ENCODE measurements around the gene MAPK8. TPM values are rescaled to one million over a fixed set of nuclear protein-coding genes. Genes with fewer than 3 reads are reported as not detected.

MAPK8 gene
- polyA plus RNA-seq, 2 of the 4 experiments (the other 2 are of a cell fraction) = 29.6 to 71.4 TPM

DNA sequence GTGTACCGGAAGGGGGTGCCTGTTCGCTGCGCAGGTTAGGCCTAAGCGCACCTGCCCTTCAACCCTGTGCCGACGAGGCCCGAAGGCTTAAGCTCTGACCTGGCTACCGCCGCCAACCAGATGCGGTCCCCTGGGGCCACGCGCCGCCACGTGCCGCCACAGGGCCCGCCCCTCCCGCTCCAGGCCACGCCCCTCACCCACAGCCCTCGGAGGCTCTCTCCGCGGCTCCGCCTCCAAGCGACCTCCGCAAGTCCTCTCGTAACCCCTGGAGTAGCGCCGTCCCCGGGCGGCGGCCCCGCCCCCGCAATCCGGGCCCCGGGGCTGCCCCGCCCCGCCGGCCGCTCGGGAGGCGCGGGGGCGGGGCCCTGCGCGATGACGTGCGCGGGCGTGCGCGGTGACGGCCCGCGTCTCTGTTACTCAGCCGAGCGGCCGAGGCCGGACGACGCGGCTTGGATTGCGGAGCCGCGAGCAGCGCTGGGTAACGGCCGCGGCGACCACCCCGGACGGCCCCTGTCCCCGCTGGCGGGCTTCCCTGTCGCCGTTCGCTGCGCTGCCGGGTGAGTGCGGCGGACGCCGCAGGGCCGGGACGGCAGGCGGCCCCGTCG lies at the start of gene MAPK8 (continued):
- TF ChIP-seq HOXB5 (CRISPR knock-in tag; IDR thresholded peaks at IDR 0.05) = peak; percentile 81; the same call in 1 of the 2 replicates

- CTCF ChIA-PET = no interaction called here
- H3K4me1 ChIP-seq = no peaks in the 10 kb centered on the region
- DNase-seq (ENCODE audit: low read depth in 1 of 2, low spot score in 1 of 2) = no peak
- no peak for ATAC-seq
- peaks cover 10% of the 10 kb centered on the region; the same call in 1 of the 3 replicates for H3K9me3 ChIP-seq
- H3K27ac ChIP-seq = no peak overlapping the region
- 75% methylated on average over 3 of the region's 3 CpGs for WGBS (ENCODE audit: missing lambda C conversion rate)
- H3K4me2 ChIP-seq = no peak overlapping the region
- TF ChIP-seq CBX8 (IDR thresholded peaks at IDR 0.05) = no peak
- no peak for TF ChIP-seq JUN (IDR thresholded peaks at IDR 0.05)
- TF ChIP-seq ZSCAN20 (CRISPR knock-in tag; IDR thresholded peaks at IDR 0.05) = no peak
- TF ChIP-seq, protein P1, sequence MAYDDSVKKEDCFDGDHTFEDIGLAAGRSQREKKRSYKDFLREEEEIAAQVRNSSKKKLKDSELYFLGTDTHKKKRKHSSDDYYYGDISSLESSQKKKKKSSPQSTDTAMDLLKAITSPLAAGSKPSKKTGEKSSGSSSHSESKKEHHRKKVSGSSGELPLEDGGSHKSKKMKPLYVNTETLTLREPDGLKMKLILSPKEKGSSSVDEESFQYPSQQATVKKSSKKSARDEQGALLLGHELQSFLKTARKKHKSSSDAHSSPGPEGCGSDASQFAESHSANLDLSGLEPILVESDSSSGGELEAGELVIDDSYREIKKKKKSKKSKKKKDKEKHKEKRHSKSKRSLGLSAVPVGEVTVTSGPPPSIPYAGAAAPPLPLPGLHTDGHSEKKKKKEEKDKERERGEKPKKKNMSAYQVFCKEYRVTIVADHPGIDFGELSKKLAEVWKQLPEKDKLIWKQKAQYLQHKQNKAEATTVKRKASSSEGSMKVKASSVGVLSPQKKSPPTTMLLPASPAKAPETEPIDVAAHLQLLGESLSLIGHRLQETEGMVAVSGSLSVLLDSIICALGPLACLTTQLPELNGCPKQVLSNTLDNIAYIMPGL (CRISPR knock-in tag; IDR thresholded peaks at IDR 0.05; ENCODE audit: borderline replicate concordance) = no peak
- TF ChIP-seq HOXB5 (CRISPR knock-in tag; IDR thresholded peaks at IDR 0.05) = no peak
- TF ChIP-seq RARB (CRISPR knock-in tag; IDR thresholded peaks at IDR 0.05) = no peak
- TF ChIP-seq, protein P2, sequence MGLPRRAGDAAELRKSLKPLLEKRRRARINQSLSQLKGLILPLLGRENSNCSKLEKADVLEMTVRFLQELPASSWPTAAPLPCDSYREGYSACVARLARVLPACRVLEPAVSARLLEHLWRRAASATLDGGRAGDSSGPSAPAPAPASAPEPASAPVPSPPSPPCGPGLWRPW (IDR thresholded peaks at IDR 0.05) = no peak
- TF ChIP-seq FOXS1 (CRISPR knock-in tag; IDR thresholded peaks at IDR 0.05) = no peak
- H3K4me3 ChIP-seq = no peak overlapping the region
- FAIRE-seq = no peak
- POLR2A ChIA-PET = no interaction called here
These were observed 49.0 kb upstream of the MAPK8 start for GRCh38 chr10:48257407-48257961.

- FAIRE-seq (no peak), ATAC-seq (no peak), DNase-seq (ENCODE audit: low read depth in 1 of 2, low spot score in 1 of 2) (no peak)
- Histone ChIP-seq H3K4me1 (no peaks in the 10 kb centered on the region), H3K27ac (no peak overlapping the region), H3K9me3 (peaks cover 10% of the 10 kb centered on the region; the same call in 1 of the 3 replicates), H3K4me3 (no peak overlapping the region), H3K4me2 (no peak overlapping the region)
- ChIA-PET CTCF (no interaction called here), POLR2A (no interaction called here)
- TF ChIP-seq RFX5 (IDR thresholded peaks at IDR 0.05) (no peak), EHF (CRISPR knock-in tag; IDR thresholded peaks at IDR 0.05) (no peak), CBX8 (IDR thresholded peaks at IDR 0.05) (no peak)
- TF ChIP-seq, protein P3, sequence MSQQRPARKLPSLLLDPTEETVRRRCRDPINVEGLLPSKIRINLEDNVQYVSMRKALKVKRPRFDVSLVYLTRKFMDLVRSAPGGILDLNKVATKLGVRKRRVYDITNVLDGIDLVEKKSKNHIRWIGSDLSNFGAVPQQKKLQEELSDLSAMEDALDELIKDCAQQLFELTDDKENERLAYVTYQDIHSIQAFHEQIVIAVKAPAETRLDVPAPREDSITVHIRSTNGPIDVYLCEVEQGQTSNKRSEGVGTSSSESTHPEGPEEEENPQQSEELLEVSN (IDR thresholded peaks at IDR 0.05; ENCODE audit: borderline replicate concordance, low read depth) = no peak
- 41% methylated on average over 1 of the region's 1 CpG for WGBS (ENCODE audit: missing lambda C conversion rate)
These were observed 48.4 kb upstream of the MAPK8 start for GRCh38 chr10:48258105-48258504.

DNA sequence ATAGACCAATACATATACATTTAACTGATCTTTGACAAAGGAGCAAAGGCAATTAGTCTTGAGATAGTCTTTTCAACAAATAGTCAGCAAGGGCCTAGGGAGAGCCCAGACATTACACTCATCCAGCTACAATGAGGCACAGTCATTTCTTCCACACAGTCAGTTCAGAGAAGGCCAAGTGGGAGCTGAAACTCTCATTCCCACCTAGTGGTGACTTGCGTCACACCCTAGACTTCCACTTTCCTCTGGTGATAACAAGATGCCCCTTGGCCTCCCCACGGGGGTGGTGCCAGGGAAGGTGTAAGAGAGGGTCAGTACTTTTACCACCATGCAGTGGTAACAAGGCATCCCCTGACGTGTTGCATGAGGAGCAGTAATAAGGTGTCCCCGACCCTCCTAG lies 39.9 kb upstream of the MAPK8 start:
- WGBS (ENCODE audit: missing lambda C conversion rate) = 50% methylated on average over 4 of the region's 4 CpGs
- CTCF ChIA-PET = no interaction called here
- ATAC-seq (0 out of 6 replicates have a peak, but pooled peaks of 1 of the 2 experiments have one; percentile 8), FAIRE-seq (no peak), DNase-seq (ENCODE audit: low read depth in 1 of 2, low spot score in 1 of 2) (no peak)
- Histone ChIP-seq H3K4me1 (no peaks in the 10 kb centered on the region), H3K27ac (no peak overlapping the region), H3K4me2 (no peak overlapping the region), H3K4me3 (no peak overlapping the region), H3K9me3 (no peaks in the 10 kb centered on the region; the same call in 2 of the 3 replicates)
- TF ChIP-seq ZFP36 (IDR thresholded peaks at IDR 0.05; ENCODE audit: borderline replicate concordance, partially characterized antibody) = no peak
- TF ChIP-seq TP53 (CRISPR knock-in tag; IDR thresholded peaks at IDR 0.05) = no peak
- no peak for TF ChIP-seq SREBF2 (IDR thresholded peaks at IDR 0.05)
- TF ChIP-seq EHF (CRISPR knock-in tag; IDR thresholded peaks at IDR 0.05) = no peak
- no peak for TF ChIP-seq ZNF302 (CRISPR knock-in tag; IDR thresholded peaks at IDR 0.05)
- TF ChIP-seq EHMT2 (IDR thresholded peaks at IDR 0.05; ENCODE audit: low read depth) = no peak
- TF ChIP-seq MYC (IDR thresholded peaks at IDR 0.05; ENCODE audit: borderline replicate concordance, low read length) = no peak
- TF ChIP-seq HOXA7 (CRISPR knock-in tag; IDR thresholded peaks at IDR 0.05) = no peak
- POLR2A ChIA-PET = no interaction called here

All from A549 (cell line).